ENCODE measurements around the gene TNS3. TPM values are rescaled to one million over a fixed set of nuclear protein-coding genes. Genes with fewer than 3 reads are reported as not detected.

Gene TNS3
- total RNA-seq, 4 donors from 2014 or later: 34.6 to 52.5 (median 48.6) TPM

DNA sequence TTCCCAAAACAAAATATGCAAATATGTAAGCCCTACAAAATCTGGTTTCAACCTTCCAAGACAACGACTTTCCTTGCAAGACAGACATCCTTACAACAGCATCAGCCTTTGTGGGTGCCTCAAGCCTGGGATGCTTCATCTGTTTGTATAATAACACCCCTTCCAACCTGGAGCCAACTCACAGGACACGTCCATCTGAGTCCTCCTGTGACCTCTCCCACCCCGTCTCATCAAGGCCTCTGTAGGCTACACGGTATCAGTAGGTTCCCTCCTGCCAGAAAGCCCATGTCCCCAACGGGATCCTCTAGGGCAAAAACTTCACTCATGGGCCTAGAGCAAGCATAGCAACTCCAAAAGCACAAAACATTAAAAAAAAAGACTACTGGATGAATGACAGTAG, 173.2 kb downstream of the TNS3 start:
- no peak overlapping the region for H3K27ac ChIP-seq (replicated peaks in 1 of 4)
- peaks cover 28 to 36% (median 30%) of the 10 kb centered on the region in 4 donors for H3K4me1 ChIP-seq
- no peaks in the 10 kb centered on the region for H3K9me3 ChIP-seq
- intact Hi-C loops (cut with DNase I): no loop called here
- TF ChIP-seq EP300 (IDR thresholded peaks at IDR 0.05) (no peak), POLR2AphosphoS5 (IDR thresholded peaks at IDR 0.05) (no peak), POLR2A (IDR thresholded peaks at IDR 0.05; ENCODE audit: low read depth) (no peak)
- H3K36me3 ChIP-seq: peaks cover 5 to 30% (median 20%) of the 10 kb centered on the region in 4 donors
- H3K27me3 ChIP-seq: no peaks in the 10 kb centered on the region
- no peak overlapping the region for H3K4me3 ChIP-seq
- DNase-seq (ENCODE audit: extremely low spot score): no peak
- WGBS: 86% methylated on average over 5 of the region's 5 CpGs

GRCh38 chr7:47407821-47408674, 173.9 kb downstream of the TNS3 start:
- Histone ChIP-seq H3K4me3 (no peak overlapping the region), H3K27me3 (no peaks in the 10 kb centered on the region), H3K9me3 (no peaks in the 10 kb centered on the region), H3K36me3 (peaks cover 0 to 27% (median 17%) of the 10 kb centered on the region in 4 donors), H3K4me1 (peaks cover 28 to 42% (median 33%) of the 10 kb centered on the region in 4 donors), H3K27ac (replicated peaks in 1 of 4) (peak overlapping the region in 2 of 4 donors; percentile 67 to 72)
- no peak for TF ChIP-seq POLR2A (IDR thresholded peaks at IDR 0.05; ENCODE audit: low read depth)
- TF ChIP-seq EP300 (IDR thresholded peaks at IDR 0.05): no peak
- TF ChIP-seq, protein P1, sequence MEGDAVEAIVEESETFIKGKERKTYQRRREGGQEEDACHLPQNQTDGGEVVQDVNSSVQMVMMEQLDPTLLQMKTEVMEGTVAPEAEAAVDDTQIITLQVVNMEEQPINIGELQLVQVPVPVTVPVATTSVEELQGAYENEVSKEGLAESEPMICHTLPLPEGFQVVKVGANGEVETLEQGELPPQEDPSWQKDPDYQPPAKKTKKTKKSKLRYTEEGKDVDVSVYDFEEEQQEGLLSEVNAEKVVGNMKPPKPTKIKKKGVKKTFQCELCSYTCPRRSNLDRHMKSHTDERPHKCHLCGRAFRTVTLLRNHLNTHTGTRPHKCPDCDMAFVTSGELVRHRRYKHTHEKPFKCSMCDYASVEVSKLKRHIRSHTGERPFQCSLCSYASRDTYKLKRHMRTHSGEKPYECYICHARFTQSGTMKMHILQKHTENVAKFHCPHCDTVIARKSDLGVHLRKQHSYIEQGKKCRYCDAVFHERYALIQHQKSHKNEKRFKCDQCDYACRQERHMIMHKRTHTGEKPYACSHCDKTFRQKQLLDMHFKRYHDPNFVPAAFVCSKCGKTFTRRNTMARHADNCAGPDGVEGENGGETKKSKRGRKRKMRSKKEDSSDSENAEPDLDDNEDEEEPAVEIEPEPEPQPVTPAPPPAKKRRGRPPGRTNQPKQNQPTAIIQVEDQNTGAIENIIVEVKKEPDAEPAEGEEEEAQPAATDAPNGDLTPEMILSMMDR (IDR thresholded peaks at IDR 0.05): no peak
- TF ChIP-seq POLR2AphosphoS5 (IDR thresholded peaks at IDR 0.05): no peak
- intact Hi-C loops (cut with DNase I): no loop called here
- WGBS: 98% methylated on average over 10 of the region's 14 CpGs
- no peak for DNase-seq (ENCODE audit: extremely low spot score)

DNA sequence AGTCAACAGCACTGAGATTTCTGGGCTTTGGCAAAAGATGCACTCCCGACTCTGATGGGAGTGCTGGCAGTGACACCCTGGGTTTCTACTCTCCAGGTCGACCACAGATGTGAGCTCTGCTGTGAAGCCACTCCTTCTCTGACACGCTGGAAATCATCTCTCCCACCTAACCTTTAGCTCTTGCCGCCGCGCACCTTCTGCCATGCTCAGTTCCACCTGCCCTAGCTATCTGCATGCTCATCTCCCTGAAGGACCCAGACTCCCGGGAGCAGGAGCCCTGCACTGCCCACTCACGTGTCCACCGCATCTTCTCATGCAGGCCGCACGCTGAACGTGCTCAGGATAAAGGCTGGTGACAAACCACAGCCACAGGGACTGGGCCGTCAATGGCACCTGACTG, 174.8 kb downstream of the TNS3 start:
- H3K27me3 ChIP-seq: no peaks in the 10 kb centered on the region
- no peaks in the 10 kb centered on the region for H3K9me3 ChIP-seq
- DNase-seq (ENCODE audit: extremely low spot score): no peak
- H3K4me3 ChIP-seq: no peak overlapping the region
- TF ChIP-seq EP300 (IDR thresholded peaks at IDR 0.05): no peak
- TF ChIP-seq, protein P1 (IDR thresholded peaks at IDR 0.05): no peak
- peaks cover 28 to 51% (median 38%) of the 10 kb centered on the region in 4 donors for H3K4me1 ChIP-seq
- H3K36me3 ChIP-seq: peaks cover 0 to 25% (median 15%) of the 10 kb centered on the region in 4 donors
- WGBS: 83% methylated on average over 13 of the region's 13 CpGs
- H3K27ac ChIP-seq (replicated peaks in 1 of 4): peak overlapping the region; percentile 67 to 79 (median 72)
- intact Hi-C loops (cut with DNase I): no loop called here

- Histone ChIP-seq H3K9me3 (no peaks in the 10 kb centered on the region), H3K27ac (replicated peaks in 1 of 4) (peak overlapping the region; percentile 67 to 79 (median 72)), H3K27me3 (no peaks in the 10 kb centered on the region), H3K36me3 (peaks cover 0 to 23% (median 13%) of the 10 kb centered on the region in 4 donors), H3K4me3 (no peak overlapping the region), H3K4me1 (peaks cover 28 to 51% (median 38%) of the 10 kb centered on the region in 4 donors)
- DNase-seq (ENCODE audit: extremely low spot score): no peak
- TF ChIP-seq POLR2AphosphoS5 (IDR thresholded peaks at IDR 0.05) (no peak), POLR2A (IDR thresholded peaks at IDR 0.05; ENCODE audit: low read depth) (no peak), EP300 (IDR thresholded peaks at IDR 0.05) (no peak)
- TF ChIP-seq, protein P1 (IDR thresholded peaks at IDR 0.05): no peak
- 50% methylated on average over 11 of the region's 11 CpGs for WGBS
- intact Hi-C loops (cut with DNase I): no loop called here
These were observed 175.1 kb downstream of the TNS3 start for GRCh38 chr7:47406801-47407129.

DNA sequence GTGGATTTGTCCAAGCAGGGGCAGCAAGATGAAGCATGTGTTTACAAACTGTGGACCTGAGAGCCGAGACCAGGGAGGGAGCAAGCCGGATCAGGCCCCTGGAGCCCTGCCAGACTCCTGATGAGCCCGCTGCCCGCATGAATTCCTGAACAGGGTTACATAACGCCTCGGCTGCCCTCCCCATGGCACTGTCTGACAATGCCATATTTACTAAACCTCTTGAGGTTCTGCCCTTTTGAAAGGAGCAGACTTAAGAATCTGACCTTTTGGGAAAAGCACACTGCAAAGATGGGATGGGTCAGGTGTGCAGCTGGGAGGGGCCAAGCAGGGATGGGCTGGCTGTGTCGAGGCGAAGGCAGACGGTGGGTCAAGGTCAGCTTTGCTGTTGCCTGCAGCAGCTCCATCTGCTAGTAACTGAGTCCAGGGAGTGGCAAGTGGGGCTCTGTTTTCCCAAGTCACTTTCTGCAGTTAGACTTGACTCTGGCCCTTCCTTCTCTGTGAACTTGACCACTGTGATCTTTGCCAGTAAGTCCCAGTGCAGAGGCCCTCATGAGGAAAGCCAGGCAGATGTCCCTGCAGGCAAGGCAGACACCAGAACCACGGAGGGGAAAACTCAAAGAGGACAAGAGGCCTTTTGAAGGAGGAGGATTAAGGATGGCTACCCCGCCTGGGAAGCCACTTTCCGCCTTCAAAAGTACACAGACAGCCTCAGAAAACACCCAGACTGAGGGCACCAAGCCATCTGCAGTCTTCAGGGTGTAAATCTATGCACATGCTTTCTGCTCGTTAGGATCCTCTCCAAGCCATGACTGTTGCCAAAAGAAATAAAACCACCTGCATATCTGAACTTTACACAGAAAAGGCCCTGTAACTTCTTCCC, 175.8 kb downstream of the TNS3 start:
- 12% methylated on average over 8 of the region's 13 CpGs for WGBS
- peaks cover 28 to 51% (median 38%) of the 10 kb centered on the region in 4 donors for H3K4me1 ChIP-seq
- no peak for DNase-seq (ENCODE audit: extremely low spot score)
- no peaks in the 10 kb centered on the region for H3K27me3 ChIP-seq
- peak overlapping the region; percentile 67 to 79 (median 72) for H3K27ac ChIP-seq (replicated peaks in 1 of 4)
- intact Hi-C loops (cut with DNase I): no loop called here
- TF ChIP-seq POLR2AphosphoS5 (IDR thresholded peaks at IDR 0.05) (peak; percentile 22 to 54), POLR2A (IDR thresholded peaks at IDR 0.05; ENCODE audit: low read depth) (no peak)
- H3K4me3 ChIP-seq: peak overlapping the region in 3 of 4 donors; percentile 8 to 18 (median 15)
- H3K9me3 ChIP-seq: no peaks in the 10 kb centered on the region
- peaks cover under 1 to 22% (median 13%) of the 10 kb centered on the region in 4 donors for H3K36me3 ChIP-seq
